Ammon's horn (tissue), 1 donor: ENCODE results near the gene PXDN.
"Not testable (repeated sequence)": the region's sequence is repeated elsewhere in the genome, so short reads cannot be mapped to it uniquely, and the experiment has no call there.

Experiments
- DNase-seq: peaks from one replicate; pipeline ENCODE4 v3.0.0-alpha.2; 2016; ENCODE audit warnings: low spot score

Gene PXDN

DNA sequence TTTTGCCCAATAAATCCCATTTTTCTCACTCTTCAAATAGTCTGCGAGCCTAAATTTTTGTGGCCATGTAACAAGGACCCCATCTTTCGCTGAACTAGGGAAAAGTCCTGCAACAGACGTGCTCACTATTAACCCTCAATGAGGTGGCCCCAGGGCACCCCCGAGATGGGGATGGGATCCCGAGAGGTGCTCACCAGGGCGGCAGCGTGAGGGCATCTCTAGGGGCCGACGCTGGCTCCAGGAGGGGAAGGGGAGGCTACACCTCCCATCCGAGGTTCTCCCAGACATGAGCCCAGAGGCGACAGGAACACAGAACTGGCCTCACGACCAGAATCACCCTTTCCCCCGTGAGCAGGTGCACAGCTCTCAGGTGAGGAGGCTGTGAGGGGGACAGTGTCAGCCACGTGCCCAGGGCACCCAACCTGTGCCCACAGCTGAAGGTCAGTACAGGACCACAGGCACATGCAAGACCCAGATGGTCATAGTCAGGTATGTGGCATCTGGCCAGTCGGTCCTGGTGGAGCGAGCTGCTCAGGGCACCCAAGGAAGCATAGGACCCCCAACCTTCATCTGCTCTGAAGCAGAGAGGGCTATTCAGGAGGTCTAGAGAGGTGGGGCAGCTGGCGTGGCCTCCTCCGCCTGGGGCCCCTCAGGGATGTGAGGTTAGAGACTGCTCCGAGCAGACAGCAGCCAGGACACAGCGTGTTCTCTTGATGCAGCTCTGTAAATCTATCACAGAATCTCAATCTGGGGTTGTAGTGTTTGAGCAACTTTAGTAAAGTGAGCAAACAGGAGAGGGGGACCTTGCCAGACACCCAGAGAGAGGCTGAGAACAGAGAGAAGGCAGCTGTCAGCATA, 62.8 kb downstream of the PXDN start:
- DNase-seq: no peak

DNA sequence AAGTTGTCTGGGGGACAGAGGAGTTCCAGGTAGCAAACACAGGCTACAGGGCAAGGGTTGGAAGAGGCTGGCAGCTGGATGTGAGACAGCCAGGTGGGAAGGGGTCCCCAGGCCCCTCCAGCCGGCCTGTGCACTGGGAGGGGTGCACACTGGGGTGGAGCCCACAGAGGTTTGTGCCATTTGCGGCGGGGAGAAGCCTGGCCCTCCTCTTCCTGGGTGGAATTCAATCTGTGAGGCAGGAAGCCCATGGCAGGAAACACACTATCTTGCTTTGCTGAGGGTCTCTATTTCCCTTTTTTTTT, 63.3 kb downstream of the PXDN start:
- no peak for DNase-seq

GRCh38 chr2:1680222-1681016, 63.9 kb downstream of the PXDN start:
- no peak for DNase-seq

- DNase-seq: not testable (repeated sequence)
Observed at GRCh38 chr2:1679488-1680039, 64.8 kb downstream of the PXDN start.

- DNase-seq: not testable (repeated sequence)
Observed at GRCh38 chr2:1679065-1679464, 65.2 kb downstream of the PXDN start.

- DNase-seq: no peak
Observed at GRCh38 chr2:1678609-1679008, 65.7 kb downstream of the PXDN start.

GRCh38 chr2:1677821-1678165, 66.5 kb downstream of the PXDN start:
- no peak for DNase-seq

GRCh38 chr2:1676913-1677820, 67.1 kb downstream of the PXDN start:
- no peak for DNase-seq

GRCh38 chr2:1676091-1676912, 68.0 kb downstream of the PXDN start:
- no peak for DNase-seq

DNA sequence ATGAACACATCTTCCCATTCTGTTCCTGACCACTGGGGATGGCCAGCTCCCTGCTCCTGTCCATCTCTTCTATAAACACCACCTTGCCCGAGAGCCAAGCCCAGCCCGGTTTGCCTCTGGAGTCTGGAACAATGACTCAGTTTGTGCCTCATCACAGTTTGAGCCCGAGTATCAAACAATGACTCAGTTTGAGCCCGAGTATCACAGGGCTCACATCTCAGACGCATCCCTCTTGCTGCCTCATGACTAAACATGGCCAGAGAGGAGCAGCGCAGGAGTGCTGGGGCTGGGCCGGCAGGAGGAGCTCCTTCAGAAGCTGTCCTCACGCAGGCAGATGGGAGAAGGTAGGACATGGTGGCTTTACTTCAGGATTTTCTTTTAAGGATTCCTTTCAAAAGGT, 68.7 kb downstream of the PXDN start:
- DNase-seq: peak; percentile 28

DNA sequence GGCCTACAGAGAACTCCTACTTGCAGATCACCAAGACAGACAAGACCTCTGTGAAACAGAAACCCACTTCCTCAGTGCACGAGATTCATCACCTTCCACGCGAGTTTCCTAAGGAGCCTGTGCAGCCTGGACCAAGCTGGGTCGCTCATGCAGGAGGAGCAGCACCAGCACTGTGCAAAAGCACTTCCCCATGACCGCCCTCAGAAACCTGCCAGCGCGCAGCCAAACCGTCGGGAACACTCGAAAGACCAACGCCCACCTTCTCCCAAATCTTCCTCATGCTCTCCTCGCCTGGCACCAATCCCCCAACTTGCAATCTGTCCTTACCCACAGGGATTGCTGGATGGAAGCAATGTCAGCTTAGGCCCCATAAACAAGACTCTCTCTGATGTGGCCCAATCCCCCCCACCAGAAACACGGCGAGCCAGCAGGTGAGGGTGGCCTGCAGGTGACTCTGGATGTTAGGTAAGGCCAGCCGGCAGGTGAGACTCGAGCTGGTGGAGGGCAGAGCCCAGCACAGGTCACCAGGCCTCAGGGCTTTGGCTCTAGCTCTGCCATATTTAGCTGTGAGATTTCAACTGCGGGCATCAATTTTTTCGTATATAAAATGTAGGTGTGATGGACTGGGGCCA, 69.4 kb downstream of the PXDN start:
- no peak for DNase-seq

DNA sequence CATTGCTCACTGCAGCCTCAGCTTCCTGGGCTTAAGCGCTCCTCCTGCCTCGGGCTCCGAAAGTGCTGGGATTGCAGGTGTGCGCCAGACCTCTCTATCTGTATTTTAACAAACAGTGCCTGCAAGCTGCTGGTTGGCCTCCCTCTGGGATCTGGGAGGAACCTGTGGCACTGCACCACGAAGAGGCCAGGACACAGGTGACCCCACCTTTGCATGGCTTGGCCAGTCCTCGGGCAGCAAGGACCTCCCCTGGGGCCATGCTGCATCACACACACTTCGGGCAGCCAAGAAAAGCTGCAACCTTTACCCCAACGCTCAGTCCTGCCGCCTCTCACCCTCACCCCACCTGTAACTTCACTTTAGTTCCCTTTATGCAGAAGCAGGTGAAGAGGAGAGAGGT, 70.0 kb downstream of the PXDN start:
- DNase-seq: no peak

DNA sequence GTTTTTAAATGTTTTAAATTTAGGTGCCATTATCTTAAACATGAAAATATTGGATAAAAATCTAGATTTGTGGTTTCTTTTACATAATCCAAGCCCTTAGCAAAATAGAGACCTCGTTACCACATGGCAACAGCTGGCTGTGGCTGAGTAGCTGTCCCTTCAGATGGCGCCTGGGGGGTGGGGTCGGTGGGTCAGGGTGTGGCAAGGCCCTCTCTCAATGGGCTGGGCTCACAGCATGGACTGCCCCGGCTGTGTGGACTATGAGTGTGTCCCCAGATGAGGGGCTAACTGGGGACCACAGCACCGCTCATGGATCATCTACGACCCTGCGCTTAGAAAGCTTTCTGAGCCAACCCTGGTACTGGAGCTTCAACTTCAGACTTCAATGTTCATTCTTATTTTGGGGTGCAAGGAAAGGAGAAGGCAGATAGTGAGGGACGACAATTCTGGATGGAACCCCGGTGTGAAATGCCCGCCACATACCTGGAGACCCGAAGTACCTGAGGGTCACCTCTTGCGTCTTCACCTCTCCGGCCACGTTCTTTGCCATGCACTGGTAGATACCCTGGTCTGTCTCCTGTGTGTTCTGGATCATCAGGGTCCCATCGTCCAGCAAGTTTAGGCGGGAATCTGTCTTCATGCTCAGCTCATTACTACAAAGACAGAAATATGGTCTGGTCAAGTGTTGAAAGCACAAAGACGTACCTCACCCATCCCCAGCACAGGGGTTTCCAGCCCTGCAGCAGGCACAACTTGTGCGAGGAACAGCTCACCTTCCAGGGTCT, 71.0 kb downstream of the PXDN start:
- DNase-seq: no peak

DNA sequence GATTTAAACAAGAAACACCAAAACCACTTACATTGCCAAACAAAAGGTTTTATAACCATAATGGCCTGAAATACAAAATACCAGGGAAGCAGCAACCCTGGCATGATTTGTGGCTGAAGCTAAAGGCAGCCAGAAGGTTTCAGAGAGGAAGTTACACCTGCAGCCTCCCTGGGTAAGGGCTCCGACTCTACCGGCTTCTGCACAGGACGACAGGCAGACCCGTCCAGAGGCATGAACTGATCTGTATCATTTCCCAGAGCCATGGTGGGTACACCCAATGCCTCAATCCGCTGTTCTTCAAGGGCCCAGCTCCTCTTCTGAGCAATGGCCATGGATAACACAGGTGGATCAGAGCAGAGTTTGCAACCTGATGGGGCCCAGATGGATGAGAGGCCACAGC, 71.6 kb downstream of the PXDN start:
- DNase-seq: no peak

DNA sequence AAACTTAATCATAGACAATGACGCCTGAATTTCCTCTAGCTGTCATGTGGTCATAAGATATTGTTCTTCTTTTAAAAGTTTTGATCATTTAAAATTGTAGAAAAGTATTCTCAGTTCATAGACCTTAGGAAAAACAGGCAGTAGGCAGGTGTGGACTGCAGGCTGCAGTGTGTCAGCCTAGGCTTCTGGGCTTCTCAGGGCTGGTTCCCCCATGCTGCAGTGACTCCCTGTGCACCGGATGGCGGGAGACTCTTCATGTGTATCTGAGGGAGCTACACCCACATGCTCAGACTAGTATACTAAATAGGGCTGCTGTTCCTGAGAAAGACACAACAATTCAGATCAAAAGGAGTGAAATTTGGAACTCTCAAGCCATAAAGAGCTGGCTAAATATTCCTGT, 72.4 kb downstream of the PXDN start:
- no peak for DNase-seq

DNA sequence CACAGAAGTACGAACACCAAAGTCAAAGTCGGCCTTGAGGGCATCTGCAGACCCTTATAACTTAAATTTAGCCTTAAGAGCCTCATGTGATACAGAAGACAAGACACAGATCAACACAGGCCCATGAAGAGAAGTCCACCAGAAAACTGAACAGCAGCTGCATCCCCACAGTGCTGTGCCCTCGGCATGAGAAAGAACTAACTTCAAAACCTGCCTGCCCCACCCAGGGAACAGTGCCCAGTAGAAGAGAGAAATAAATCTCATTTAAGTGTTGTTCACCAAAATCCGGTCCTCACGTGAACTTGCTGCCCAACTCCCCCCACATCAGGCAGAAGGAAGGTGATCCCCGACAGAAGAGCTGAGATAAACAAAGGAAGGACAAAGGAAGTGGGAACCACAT, 73.7 kb downstream of the PXDN start:
- DNase-seq: no peak

GRCh38 chr2:1665761-1666505, 78.4 kb downstream of the PXDN start:
- DNase-seq: no peak

DNA sequence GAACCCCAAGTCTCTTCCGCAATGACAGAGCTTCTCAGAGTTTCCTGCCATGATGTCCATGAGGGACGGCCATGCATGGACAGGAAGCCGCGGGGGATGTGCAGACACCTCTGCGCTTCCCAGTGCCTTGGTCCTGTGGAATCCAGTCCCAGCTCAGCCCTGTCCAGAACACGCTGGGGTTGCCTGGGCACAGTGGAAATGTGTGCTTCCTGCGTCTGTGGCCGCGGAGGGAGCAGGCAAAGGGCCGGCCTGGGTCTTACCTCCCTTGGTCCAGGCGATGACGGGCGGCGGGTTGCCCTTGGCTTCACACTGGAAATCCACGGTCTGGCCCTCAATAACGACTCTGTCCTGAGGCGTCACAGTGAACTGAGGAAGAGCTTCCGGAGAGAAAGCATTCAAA, 79.6 kb downstream of the PXDN start:
- no peak for DNase-seq

DNA sequence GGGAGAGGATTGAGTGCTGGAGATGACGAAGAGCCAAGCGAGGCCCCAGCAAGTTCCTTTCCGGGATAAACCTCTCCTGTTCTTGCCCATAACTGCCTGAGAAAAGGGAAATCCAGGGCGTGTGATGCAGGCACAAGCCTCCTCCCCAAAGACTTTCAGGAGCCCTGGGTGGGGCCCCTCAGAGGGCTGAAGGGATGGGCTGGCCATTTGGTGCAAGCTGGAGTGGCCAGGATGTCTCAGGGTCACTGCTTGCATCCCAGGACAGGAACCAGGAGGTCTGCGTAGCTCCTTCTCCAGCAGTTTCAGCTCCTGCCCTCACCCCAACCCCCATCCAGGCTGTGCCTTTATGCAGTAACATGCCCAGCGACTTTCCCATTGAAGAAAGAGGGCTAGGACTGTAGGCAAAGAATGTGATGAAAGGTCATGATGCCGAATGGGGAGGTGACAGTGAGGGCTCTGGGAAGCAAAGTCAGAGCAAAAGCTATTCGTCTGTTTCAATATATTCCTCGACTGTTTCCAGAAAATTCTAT, 80.2 kb downstream of the PXDN start:
- DNase-seq: no peak
